ENCODE results near the gene LRP1.

DNA sequence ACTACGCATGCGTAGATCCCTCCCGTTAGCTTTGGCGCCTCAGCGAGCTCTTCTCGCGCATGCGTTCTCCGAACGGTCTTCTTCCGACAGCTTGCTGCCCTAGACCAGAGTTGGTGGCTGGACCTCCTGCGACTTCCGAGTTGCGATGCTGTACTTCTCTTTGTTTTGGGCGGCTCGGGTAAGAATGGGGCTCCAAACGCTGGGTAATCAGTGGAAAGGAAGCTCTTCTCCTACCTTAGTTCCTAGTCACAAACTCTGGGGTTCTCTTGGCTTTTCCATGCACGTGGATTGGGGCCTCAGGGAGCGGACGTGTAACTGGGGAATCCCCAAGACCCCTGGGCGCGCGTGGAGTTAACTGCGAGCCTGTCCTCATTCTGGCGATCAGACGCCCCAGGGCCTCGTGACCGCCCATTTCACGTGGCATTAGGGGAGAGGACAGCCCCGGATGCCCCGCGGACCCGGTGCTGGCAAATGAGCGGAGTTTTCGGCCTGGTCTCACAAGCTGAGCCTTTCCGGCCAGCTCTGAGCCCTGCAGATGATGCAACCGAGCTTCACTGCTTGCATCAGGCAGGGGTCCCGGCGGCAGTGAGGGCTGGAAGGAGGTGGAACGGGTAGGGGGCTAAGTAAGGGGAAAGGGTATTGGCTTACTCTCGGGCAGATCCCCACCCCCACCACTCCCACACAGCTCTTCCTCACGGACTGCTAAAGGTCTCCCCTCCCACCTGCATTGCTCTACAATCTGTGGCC is 101.5 kb downstream of the LRP1 start, which contains the start of gene SHMT2:
- TF ChIP-seq, protein P1, sequence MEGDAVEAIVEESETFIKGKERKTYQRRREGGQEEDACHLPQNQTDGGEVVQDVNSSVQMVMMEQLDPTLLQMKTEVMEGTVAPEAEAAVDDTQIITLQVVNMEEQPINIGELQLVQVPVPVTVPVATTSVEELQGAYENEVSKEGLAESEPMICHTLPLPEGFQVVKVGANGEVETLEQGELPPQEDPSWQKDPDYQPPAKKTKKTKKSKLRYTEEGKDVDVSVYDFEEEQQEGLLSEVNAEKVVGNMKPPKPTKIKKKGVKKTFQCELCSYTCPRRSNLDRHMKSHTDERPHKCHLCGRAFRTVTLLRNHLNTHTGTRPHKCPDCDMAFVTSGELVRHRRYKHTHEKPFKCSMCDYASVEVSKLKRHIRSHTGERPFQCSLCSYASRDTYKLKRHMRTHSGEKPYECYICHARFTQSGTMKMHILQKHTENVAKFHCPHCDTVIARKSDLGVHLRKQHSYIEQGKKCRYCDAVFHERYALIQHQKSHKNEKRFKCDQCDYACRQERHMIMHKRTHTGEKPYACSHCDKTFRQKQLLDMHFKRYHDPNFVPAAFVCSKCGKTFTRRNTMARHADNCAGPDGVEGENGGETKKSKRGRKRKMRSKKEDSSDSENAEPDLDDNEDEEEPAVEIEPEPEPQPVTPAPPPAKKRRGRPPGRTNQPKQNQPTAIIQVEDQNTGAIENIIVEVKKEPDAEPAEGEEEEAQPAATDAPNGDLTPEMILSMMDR (conservative IDR thresholded peaks at IDR 0.05; ENCODE audit: low read depth in 2 of 2): no peak
- no peak for TF ChIP-seq EZH2 (IDR thresholded peaks at IDR 0.05; ENCODE audit: low read depth, unreplicated experiment)
- no peak for TF ChIP-seq ZNF331 (CRISPR knock-in tag; IDR thresholded peaks at IDR 0.05; ENCODE audit: low read depth)
- TF ChIP-seq EZH2phosphoT487 (IDR thresholded peaks at IDR 0.05; ENCODE audit: unreplicated experiment): no peak
- TF ChIP-seq, protein P2, sequence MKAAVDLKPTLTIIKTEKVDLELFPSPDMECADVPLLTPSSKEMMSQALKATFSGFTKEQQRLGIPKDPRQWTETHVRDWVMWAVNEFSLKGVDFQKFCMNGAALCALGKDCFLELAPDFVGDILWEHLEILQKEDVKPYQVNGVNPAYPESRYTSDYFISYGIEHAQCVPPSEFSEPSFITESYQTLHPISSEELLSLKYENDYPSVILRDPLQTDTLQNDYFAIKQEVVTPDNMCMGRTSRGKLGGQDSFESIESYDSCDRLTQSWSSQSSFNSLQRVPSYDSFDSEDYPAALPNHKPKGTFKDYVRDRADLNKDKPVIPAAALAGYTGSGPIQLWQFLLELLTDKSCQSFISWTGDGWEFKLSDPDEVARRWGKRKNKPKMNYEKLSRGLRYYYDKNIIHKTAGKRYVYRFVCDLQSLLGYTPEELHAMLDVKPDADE (IDR thresholded peaks at IDR 0.05): peak; percentile 27; the same call in 1 of the 2 replicates
- peak; percentile 81 for TF ChIP-seq POLR2AphosphoS5 (IDR thresholded peaks at IDR 0.05; ENCODE audit: low read depth)
- no peak for TF ChIP-seq ZNF114 (CRISPR knock-in tag; IDR thresholded peaks at IDR 0.05)
